ENCODE data around the gene LRSAM1.

- no peak for TF ChIP-seq CTCF (IDR thresholded peaks at IDR 0.05)
- TF ChIP-seq POLR2A (IDR thresholded peaks at IDR 0.05) = no peak
These were observed 58.1 kb downstream of the LRSAM1 start for GRCh38 chr9:127509261-127509954.

Data from thyroid gland (tissue), 4 donors.